ENCODE measurements around the gene DUSP28. TPM values are rescaled to one million over a fixed set of nuclear protein-coding genes. Genes with fewer than 3 reads are reported as not detected.
A peak's percentile ranks its signal among the peaks of the same experiment; 100 is the strongest.

DUSP28 gene
- total and polyA plus RNA-seq, 10 of the 15 experiments (the other 5 are each of a cell fraction or from before 2014, with no cell fraction given) = 2.5 to 12.5 (median 6.4) TPM

DNA sequence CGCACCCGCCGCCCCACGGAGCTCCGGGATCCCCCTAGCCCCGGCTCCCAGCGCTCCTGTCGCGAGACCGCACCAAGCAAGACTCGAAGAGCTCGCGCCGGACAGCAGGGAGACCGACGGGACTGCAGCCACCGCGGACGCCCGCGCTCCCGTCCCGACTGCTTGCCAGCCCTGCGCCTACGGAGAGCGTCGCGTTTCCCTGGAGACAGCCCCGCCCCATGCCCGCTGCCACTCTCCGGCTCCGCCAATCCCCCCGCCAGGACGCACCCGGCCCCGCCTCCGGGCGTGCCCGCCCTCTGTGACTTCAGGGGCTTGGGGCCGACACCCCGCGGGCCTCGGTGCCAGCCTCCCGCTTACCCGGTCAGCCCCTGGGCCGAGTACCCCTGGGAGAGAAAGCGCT is 2.3 kb upstream of the DUSP28 start, which contains the start of gene ANKMY1:
ANKMY1 (minus strand) TSS at position 181 of the 400 bp plus-strand sequence. CDS start 653 bp downstream, outside the sequence.
- ATAC-seq = peak; percentile 65
- H3K4me3 ChIP-seq = peak within 1 kb of the TSS; percentile 66; the same call in 1 of the 2 replicates

More for the DNA sequence above, 2.3 kb upstream of the DUSP28 start, which contains the start of gene ANKMY1:
- TF ChIP-seq BMI1 (IDR thresholded peaks at IDR 0.05; ENCODE audit: borderline replicate concordance) (peak; percentile 48; the same call in 1 of the 2 replicates), TCF7 (IDR thresholded peaks at IDR 0.05; ENCODE audit: borderline replicate concordance) (no peak), DPF2 (IDR thresholded peaks at IDR 0.05) (peak; percentile 59; the same call in 1 of the 2 replicates), POLR2A (IDR thresholded peaks at IDR 0.05; ENCODE audit: low read depth, low read length) (peak; percentile 53), SIN3A (IDR thresholded peaks at IDR 0.05; ENCODE audit: low read depth, low read length) (peak; percentile 89), KAT2A (conservative IDR thresholded peaks at IDR 0.05; ENCODE audit: control insufficient read depth, low read depth, low read length) (no peak), NFYB (IDR thresholded peaks at IDR 0.05; ENCODE audit: insufficient read depth, low read depth, low read length) (0 out of 2 replicates have a peak, but pooled peaks have one; percentile 27), BACH1 (IDR thresholded peaks at IDR 0.05; ENCODE audit: borderline replicate concordance) (0 out of 2 replicates have a peak, but pooled peaks have one; percentile 17), MXI1 (IDR thresholded peaks at IDR 0.05; ENCODE audit: low read depth, low read length) (0 out of 2 replicates have a peak, but pooled peaks have one; percentile 77)
- TF ChIP-seq, protein P1, sequence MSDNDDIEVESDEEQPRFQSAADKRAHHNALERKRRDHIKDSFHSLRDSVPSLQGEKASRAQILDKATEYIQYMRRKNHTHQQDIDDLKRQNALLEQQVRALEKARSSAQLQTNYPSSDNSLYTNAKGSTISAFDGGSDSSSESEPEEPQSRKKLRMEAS (IDR thresholded peaks at IDR 0.05; ENCODE audit: low read depth, low read length) = no peak
- TF ChIP-seq, protein P2, sequence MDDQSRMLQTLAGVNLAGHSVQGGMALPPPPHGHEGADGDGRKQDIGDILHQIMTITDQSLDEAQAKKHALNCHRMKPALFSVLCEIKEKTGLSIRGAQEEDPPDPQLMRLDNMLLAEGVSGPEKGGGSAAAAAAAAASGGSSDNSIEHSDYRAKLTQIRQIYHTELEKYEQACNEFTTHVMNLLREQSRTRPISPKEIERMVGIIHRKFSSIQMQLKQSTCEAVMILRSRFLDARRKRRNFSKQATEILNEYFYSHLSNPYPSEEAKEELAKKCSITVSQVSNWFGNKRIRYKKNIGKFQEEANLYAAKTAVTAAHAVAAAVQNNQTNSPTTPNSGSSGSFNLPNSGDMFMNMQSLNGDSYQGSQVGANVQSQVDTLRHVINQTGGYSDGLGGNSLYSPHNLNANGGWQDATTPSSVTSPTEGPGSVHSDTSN (IDR thresholded peaks at IDR 0.05; ENCODE audit: insufficient replicate concordance, low read depth, low read length) = peak; percentile 92
- TF ChIP-seq, protein P3, sequence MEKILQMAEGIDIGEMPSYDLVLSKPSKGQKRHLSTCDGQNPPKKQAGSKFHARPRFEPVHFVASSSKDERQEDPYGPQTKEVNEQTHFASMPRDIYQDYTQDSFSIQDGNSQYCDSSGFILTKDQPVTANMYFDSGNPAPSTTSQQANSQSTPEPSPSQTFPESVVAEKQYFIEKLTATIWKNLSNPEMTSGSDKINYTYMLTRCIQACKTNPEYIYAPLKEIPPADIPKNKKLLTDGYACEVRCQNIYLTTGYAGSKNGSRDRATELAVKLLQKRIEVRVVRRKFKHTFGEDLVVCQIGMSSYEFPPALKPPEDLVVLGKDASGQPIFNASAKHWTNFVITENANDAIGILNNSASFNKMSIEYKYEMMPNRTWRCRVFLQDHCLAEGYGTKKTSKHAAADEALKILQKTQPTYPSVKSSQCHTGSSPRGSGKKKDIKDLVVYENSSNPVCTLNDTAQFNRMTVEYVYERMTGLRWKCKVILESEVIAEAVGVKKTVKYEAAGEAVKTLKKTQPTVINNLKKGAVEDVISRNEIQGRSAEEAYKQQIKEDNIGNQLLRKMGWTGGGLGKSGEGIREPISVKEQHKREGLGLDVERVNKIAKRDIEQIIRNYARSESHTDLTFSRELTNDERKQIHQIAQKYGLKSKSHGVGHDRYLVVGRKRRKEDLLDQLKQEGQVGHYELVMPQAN (conservative IDR thresholded peaks at IDR 0.05) = peak; percentile 79
- TF ChIP-seq, protein P4, sequence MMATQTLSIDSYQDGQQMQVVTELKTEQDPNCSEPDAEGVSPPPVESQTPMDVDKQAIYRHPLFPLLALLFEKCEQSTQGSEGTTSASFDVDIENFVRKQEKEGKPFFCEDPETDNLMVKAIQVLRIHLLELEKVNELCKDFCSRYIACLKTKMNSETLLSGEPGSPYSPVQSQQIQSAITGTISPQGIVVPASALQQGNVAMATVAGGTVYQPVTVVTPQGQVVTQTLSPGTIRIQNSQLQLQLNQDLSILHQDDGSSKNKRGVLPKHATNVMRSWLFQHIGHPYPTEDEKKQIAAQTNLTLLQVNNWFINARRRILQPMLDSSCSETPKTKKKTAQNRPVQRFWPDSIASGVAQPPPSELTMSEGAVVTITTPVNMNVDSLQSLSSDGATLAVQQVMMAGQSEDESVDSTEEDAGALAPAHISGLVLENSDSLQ (IDR thresholded peaks at IDR 0.05) = peak; percentile 97
- no peak for FAIRE-seq
- H3K4me2 ChIP-seq (ENCODE audit: control insufficient read depth, insufficient read depth) = peak within 1 kb of the TSS; percentile 99
- H3K9me3 ChIP-seq (replicated peaks; ENCODE audit: control insufficient read depth, insufficient read depth, low read length) = no peaks in the 10 kb centered on the region; the same call in 2 of the 3 replicates
- H3K27ac ChIP-seq (ENCODE audit: control insufficient read depth, insufficient read depth) = peak within 1 kb of the TSS; percentile 96; the same call in 1 of the 2 replicates
- H2AFZ ChIP-seq (ENCODE audit: control insufficient read depth, low read depth, low read length) = no peak within 1 kb of the TSS
- ChIA-PET SMC1A (ENCODE audit: uncharacterized antibody, unreplicated experiment) (interaction anchor here (0.8 to 12.1 kb wide), 2 partner anchors 11 to 28 kb away, joined by 3 to 124 read pairs; partner anchors contain the start of genes CAPN10 and RNPEPL1), POLR2A (interaction anchor here (2.7 kb wide), 1 partner anchor 8 kb away, joined by 8 read pairs; no protein-coding TSS in a partner anchor), RAD21 (ENCODE audit: unreplicated experiment) (interaction anchor here (2.0 to 11.7 kb wide), 2 partner anchors 27 to 44 kb away, joined by 6 to 206 read pairs; partner anchors contain the start of gene CAPN10), CTCF (interaction anchor here (1.6 to 7.9 kb wide), 4 partner anchors 8 to 494 kb away, joined by 3 to 45 read pairs (median 20); partner anchors contain the start of gene CAPN10)
- no peaks in the 10 kb centered on the region for H3K27me3 ChIP-seq (replicated peaks in 1 of 2; ENCODE audit: control insufficient read depth in 2 of 2, insufficient read depth in 2 of 2, low read length in 1 of 2)
- in situ Hi-C loops (cut with MboI) = no loop called here
- BruUV-seq (replicated peaks) = no TSS peak
- H3K9ac ChIP-seq (ENCODE audit: control insufficient read depth, insufficient read depth, low read length) = peak within 1 kb of the TSS; percentile 96; the same call in 1 of the 2 replicates
- peaks cover 39% of the 10 kb centered on the region for H3K79me2 ChIP-seq (ENCODE audit: control insufficient read depth, insufficient read depth, low read length)
- no peak for DNase-seq (ENCODE audit: low read depth, low spot score)
- H4K20me1 ChIP-seq (ENCODE audit: control insufficient read depth, insufficient read depth) = no peaks in the 10 kb centered on the region
- H3K36me3 ChIP-seq (ENCODE audit: control insufficient read depth in 2 of 2, insufficient read depth in 2 of 2, low read length in 1 of 2) = peaks cover 0 to 12% of the 10 kb centered on the region in 2 experiments; a peak in 2 of 4 replicates
- intact Hi-C loops (cut with micrococcal nuclease; ENCODE audit: unreplicated experiment) = no loop called here
- WGBS (ENCODE audit: insufficient coverage, insufficient replicate concordance, low lambda C conversion rate, missing lambda C conversion rate) = 19% methylated on average over 8 of the region's 47 CpGs
- peaks cover 30% of the 10 kb centered on the region for H3K4me1 ChIP-seq (ENCODE audit: control insufficient read depth, insufficient read depth, low read length)
